ENCODE results near the gene AHRR. TPM values are rescaled to one million over a fixed set of nuclear protein-coding genes. Genes with fewer than 3 reads are reported as not detected.

The AHRR gene
- polyA plus RNA-seq, 3 donors, result 1.6 to 2.1 (median 1.9) TPM

DNA sequence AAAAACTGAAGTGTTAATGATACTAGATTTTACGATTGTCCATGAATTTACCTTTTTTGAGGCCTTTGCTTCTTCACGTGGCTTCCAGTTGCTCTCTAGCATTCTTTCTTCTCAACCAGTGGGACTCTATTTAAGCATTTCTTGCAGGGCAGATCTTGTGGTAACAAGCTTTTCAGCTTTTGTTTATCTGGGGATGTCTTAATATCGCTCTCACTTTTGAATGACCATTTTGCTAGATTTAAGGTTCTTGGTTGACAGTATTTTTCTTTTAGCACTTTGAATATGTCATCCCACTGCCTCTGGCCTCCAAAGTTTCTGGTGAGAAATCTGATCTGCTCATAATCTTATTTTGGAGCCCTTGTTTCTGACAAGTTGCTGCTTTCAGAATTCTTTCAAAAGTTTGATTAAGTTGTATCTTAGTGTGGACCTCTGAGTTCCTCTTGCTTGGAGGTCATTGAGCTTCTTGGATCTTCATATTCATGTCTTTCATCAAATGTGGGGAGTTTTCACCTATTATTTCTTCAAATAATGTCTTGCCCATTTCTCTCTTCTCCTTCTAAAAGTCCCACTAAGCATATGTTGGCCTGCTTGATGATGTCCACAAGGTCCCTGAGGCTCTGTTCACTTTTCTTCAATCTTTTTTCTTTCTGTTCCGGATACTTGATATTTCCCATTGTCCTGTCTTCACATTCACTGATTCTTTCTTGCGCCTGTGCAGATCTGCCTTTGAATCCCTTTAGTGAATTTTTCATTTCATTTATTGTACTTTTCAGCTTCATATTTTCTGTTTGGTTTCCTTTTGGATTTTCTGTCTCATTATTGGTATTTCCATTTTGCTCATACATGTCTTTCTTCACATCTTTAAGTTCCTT lies 130.3 kb downstream of the AHRR start:
- DNase-seq (ENCODE audit: low read depth in 3 of 3, low spot score in 2 of 3), result no peak

DNA sequence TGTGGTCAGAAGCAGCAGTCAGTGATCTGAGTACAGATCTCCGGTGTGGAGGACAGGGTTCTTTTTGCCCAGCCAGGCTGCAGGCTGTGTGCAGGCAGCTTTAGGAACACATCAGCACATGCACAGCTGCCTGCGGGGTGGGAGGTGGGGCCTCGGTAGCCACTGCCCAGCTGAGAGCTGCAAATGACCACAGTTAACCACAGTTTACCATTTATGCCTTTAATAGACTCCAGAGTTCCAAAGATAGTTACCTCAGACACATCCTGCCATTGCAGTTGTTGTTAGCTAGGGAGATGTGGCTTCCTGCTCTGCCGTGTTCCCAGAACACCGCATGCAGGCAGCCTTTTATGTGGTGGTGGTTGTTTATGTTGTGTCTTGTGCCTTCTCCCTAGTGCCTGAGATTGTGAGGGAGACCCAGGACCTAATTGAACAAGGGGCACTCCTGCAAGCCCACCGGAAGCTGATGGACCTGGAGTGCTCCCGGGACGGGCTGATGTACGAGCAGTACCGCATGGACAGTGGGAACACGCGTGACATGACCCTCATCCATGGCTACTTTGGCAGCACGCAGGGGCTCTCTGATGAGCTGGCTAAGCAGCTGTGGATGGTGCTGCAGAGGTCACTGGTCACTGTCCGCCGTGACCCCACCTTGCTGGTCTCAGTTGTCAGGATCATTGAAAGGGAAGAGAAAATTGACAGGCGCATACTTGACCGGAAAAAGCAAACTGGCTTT lies 131.6 kb downstream of the AHRR start:
- DNase-seq (ENCODE audit: low read depth in 3 of 3, low spot score in 2 of 3), result no peak

DNA sequence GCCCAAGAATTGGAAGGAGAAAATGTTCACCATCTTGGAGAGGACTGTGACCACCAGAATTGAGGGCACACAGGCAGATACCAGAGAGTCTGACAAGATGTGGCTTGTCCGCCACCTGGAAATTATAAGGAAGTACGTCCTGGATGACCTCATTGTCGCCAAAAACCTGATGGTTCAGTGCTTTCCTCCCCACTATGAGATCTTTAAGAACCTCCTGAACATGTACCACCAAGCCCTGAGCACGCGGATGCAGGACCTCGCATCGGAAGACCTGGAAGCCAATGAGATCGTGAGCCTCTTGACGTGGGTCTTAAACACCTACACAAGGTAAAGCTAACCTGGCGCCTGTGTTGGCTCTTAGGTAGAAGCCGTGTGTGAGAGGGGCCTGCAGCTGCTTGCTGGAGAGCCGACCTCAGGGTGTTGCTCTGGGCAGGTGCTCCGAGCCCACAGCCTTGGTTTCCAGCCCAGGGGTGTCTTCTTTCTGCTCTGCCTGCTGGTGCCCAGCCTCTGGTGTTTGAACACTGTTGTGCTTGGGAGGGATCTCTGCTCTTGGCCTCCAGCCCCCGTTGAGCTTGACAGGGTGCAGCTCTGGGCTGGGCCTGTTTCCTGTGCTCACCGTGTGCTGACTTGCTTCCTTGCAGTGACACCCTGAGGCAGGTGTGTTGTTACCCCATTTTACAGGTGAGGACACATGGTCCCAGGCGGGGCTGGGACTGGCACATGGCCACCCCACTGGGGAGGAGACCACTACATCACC lies 132.4 kb downstream of the AHRR start:
- no peak for DNase-seq (ENCODE audit: low read depth in 3 of 3, low spot score in 2 of 3)

DNA sequence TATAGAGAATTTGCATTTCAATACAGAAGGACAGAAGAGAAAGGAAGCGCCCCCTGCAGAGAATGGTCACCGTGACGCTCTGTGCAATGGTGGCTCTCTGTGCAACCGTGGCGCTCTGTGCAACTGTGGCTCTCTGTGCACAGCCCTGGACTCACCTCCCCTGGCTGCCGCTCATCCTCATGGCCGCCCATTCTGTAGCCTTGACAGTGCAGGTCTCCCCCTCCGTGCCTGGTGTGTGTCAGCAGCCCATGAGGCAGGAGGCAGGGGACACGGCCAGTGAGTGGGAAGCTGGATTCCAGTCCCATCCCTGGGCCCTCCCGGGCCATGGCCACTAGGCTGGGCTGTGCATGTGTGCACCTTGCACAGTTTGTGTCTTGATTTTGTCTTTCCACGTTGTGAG lies 133.4 kb downstream of the AHRR start:
- DNase-seq (ENCODE audit: low read depth in 3 of 3, low spot score in 2 of 3), result no peak

- DNase-seq (ENCODE audit: low read depth in 3 of 3, low spot score in 2 of 3), result no peak
These were observed 134.3 kb downstream of the AHRR start for GRCh38 chr5:455806-456205.

GRCh38 chr5:456351-457194 lies 135.1 kb downstream of the AHRR start:
- no peak for DNase-seq (ENCODE audit: low read depth in 3 of 3, low spot score in 2 of 3)

GRCh38 chr5:457195-457961 lies 135.9 kb downstream of the AHRR start:
- DNase-seq (ENCODE audit: low read depth in 3 of 3, low spot score in 2 of 3), result no peak

GRCh38 chr5:458547-459353 lies 137.2 kb downstream of the AHRR start:
- DNase-seq (ENCODE audit: low read depth in 3 of 3, low spot score in 2 of 3), result no peak

DNA sequence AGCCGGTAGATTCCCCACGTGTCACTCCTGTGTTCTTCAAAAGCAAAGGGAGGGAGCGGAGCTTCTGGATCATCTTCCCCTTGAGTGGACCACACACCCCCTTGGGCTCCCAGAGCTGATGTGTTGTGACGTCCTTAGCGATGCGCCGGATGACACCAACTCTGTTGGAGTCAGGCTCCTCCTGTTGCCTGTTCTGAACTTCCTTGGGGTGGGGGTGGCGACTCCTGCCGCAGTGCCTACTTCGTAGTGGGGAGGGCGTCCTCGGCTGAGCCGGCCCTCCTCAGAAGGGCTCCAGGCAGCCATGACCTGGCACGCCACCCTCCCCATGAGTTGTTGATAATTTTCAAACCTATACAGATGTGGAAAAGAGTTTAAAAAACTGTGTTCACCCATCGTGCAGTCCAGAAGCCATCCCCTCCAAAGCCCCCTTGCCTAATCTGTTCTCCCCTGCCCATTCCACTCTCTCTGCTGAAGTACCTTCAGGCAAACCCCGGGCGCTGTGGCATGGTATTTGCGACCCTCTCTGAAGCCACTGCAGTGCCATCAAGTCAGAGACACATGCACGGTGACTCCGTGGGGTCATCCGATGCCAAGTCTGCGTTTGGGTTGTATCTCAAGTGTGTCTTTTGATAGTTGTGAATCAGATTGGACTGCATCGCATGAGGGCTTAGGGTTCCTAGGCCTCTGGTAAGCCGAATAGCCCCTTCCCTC lies 138.2 kb downstream of the AHRR start:
- DNase-seq (ENCODE audit: low read depth in 3 of 3, low spot score in 2 of 3), result no peak

DNA sequence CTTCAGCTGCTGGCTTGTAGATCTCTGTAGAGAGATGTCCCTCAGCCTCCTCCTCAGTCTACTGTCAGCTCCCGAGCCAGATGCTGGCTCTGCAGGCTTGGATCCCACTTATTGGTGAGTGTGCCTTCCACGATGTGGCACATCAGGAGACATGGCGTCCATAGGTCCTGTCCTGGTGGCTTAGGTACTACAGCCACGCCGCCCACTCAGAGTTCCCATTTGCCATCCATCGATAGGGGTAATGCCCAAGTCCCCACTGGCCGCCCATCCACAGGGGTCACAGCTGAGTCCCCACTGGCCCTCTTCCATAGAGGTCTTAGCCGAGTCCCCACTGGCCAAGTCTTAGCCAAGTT lies 138.7 kb downstream of the AHRR start:
- no peak for DNase-seq (ENCODE audit: low read depth in 3 of 3, low spot score in 2 of 3)

GRCh38 chr5:462051-462481 lies 140.6 kb downstream of the AHRR start:
- DNase-seq (ENCODE audit: low read depth in 3 of 3, low spot score in 2 of 3), result no peak

DNA sequence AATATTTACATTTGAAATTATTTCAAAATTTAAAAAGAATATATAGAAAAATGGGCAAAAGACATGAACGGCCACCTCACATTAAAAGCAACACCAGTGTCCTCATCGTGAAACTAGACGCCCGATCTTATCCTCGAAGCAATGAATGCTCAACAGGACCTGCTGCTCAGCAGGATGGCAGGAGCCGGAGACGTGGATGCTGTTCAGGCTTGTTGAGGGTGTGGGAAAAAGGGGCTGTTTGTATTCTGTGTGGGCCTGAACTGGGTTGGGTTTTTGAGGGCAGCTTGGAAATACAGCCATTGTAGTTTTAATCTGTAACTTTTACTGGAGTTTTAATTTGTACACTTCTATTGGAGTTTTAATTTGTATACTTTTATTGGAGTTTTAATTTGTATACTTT lies 141.8 kb downstream of the AHRR start:
- no peak for DNase-seq (ENCODE audit: low read depth in 3 of 3, low spot score in 2 of 3)

GRCh38 chr5:463952-464351 lies 142.4 kb downstream of the AHRR start:
- no peak for DNase-seq (ENCODE audit: low read depth in 3 of 3, low spot score in 2 of 3)

DNA sequence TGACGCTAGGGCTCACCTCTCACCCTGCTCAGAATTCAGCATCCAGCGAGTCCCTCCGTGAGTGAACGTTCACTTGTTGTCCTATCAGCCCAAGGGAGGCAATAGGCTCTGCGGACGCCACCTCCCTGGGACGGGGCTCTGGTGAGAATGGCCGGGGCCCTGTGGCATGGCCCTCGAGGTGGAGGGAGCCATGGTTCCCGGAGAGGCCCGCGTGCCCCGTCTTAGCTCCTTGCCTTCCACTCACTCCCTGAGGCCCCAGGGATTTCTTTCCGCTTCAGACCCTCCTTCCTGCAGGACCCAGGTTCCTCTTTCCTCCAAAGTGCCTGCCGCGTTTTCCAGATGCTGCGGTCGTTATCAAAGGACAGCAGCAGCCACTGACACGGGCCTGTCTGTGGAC lies 142.9 kb downstream of the AHRR start:
- DNase-seq (ENCODE audit: low read depth in 3 of 3, low spot score in 2 of 3), result no peak

DNA sequence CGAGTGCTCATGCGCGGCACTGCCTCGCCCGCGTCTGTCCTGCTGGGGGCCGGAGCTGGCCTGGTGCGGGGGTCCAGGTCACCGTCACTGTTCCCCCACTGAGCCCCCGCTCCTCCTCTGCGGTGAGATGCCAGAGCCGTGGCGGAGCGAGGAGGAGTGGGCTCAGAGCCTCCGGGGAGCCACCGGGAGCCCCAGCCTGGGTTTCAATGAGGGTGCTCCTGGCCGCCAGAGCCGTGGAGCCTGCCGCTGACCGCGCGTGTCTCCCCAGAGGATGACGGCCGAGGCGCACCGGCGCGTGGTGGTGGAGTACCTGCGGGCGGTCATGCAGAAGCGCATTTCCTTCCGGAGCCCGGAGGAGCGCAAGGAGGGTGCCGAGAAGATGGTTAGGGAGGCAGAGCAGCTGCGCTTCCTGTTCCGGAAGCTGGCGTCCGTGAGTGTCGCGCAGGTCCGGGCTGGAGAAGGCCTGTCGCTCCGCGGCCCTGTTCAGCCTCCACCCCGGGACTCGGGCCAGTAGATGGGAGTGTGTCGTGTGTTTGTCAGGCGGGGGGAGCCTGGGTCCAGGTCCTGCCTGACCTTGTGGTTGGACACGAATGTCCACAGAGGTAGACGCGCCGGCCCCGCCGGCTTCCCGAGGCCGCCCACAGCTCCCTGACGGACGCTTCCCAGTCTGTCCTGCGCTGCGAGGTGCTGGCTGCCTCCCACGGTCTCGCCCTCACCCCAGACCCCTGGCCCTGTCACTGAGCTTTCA lies 143.5 kb downstream of the AHRR start:
- DNase-seq (ENCODE audit: low read depth in 3 of 3, low spot score in 2 of 3), result no peak

DNA sequence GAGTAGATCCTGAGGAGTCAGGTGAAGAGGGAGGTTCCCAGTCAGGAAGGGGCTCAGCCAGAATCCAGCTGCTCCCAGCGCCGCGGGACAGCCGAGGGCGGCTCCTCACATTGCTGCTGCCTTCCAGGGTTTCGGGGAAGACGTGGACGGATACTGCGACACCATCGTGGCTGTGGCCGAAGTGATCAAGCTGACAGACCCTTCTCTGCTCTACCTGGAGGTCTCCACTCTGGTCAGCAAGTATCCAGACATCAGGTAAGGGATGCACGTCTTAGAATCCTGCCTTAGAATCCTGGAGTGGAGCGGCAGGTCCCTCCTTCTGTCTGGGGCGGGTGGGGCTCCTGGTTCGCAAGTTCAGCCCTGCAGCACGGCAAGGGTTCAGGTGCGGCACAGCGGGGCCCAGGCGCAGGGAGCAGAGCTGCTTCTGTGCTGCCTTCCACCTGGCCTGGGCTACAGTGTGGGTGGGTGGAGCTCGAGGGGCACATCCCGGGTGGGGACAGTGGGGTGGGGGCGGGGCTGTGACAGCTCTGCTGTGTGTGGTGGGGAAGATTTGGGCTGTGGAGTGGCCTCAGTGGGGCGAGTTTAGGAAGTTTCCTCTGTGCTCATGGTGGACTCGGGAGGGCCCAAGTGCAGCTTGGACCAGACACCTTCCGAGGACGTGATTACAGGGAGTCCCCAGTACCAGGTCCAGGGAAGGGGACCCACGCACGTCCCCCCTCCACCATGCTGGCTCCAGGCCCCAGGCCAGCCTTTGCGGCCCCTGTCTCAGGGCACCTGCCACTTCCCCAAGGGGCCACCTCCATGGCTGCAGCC lies 144.3 kb downstream of the AHRR start:
- no peak for DNase-seq (ENCODE audit: low read depth in 3 of 3, low spot score in 2 of 3)
